ENCODE results near the gene BTK.

GRCh38 chrX:101398694-101399093 is 12.7 kb upstream of the BTK start:
- no peak for TF ChIP-seq POLR2A (IDR thresholded peaks at IDR 0.05)
- TF ChIP-seq, protein P1, sequence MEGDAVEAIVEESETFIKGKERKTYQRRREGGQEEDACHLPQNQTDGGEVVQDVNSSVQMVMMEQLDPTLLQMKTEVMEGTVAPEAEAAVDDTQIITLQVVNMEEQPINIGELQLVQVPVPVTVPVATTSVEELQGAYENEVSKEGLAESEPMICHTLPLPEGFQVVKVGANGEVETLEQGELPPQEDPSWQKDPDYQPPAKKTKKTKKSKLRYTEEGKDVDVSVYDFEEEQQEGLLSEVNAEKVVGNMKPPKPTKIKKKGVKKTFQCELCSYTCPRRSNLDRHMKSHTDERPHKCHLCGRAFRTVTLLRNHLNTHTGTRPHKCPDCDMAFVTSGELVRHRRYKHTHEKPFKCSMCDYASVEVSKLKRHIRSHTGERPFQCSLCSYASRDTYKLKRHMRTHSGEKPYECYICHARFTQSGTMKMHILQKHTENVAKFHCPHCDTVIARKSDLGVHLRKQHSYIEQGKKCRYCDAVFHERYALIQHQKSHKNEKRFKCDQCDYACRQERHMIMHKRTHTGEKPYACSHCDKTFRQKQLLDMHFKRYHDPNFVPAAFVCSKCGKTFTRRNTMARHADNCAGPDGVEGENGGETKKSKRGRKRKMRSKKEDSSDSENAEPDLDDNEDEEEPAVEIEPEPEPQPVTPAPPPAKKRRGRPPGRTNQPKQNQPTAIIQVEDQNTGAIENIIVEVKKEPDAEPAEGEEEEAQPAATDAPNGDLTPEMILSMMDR (IDR thresholded peaks at IDR 0.05) = no peak
- no peak for TF ChIP-seq POLR2AphosphoS5 (IDR thresholded peaks at IDR 0.05)

Data from prostate gland (tissue), 2 donors.